ENCODE results near the gene ZNF358. TPM values are rescaled to one million over a fixed set of nuclear protein-coding genes. Genes with fewer than 3 reads are reported as not detected.

Gene ZNF358
- total RNA-seq, 5 donors from 2014 or later (not counting 1 experiment from before 2014, with no cell fraction given), result 4.3 to 10.3 (median 8.5) TPM

- no peaks in the 10 kb centered on the region for H3K27me3 ChIP-seq (replicated peaks in 1 of 2; ENCODE audit: control insufficient read depth in 2 of 2, extremely low read depth in 1 of 2, insufficient read depth in 2 of 2, low read length in 1 of 2)
- DNase-seq (no peak), ATAC-seq (replicated peaks in 1 of 4) (no peak)
- peaks cover 0 to 5% of the 10 kb centered on the region in 2 experiments for H3K4me1 ChIP-seq (ENCODE audit: control insufficient read depth in 1 of 2, extremely low read depth in 1 of 2, insufficient read depth in 2 of 2, low read length in 2 of 2)
- peaks cover 13 to 44% of the 10 kb centered on the region in 2 donors for H3K36me3 ChIP-seq (ENCODE audit: control insufficient read depth in 2 of 2, extremely low read depth in 1 of 2, insufficient read depth in 1 of 2, low read length in 1 of 2)
- no peak overlapping the region for H3K4me3 ChIP-seq (ENCODE audit: control insufficient read depth in 1 of 2, extremely low read depth in 1 of 2, low read length in 1 of 2)
- no peaks in the 10 kb centered on the region for H3K9me3 Mint-ChIP-seq
- ChIA-PET POLR2A (no interaction called here), CTCF (interaction anchor here in 1 of 2 donors (0.6 kb wide), 1 partner anchor 399 kb away, joined by 5 read pairs; no protein-coding TSS in a partner anchor)
- H3K27ac Mint-ChIP-seq, result no peak overlapping the region
- H3K27ac ChIP-seq (ENCODE audit: low read length), result no peak overlapping the region
- no peaks in the 10 kb centered on the region for H3K9me3 ChIP-seq
- H3K4me3 Mint-ChIP-seq, result no peak overlapping the region
- WGBS (ENCODE audit: insufficient coverage), result 57% methylated on average over 1 of the region's 2 CpGs
- H3K36me3 Mint-ChIP-seq, result peaks cover 33% of the 10 kb centered on the region
- H3K27me3 Mint-ChIP-seq, result no peaks in the 10 kb centered on the region
- H3K4me1 Mint-ChIP-seq, result peaks cover 0 to 5% (median 3%) of the 10 kb centered on the region in 3 donors
These were observed 36.9 kb downstream of the ZNF358 start for GRCh38 chr19:7552781-7553180.

- no peak overlapping the region for H3K27ac ChIP-seq (ENCODE audit: low read length)
- no peaks in the 10 kb centered on the region for H3K27me3 Mint-ChIP-seq
- H3K27me3 ChIP-seq (replicated peaks in 1 of 2; ENCODE audit: control insufficient read depth in 2 of 2, extremely low read depth in 1 of 2, insufficient read depth in 2 of 2, low read length in 1 of 2), result no peaks in the 10 kb centered on the region
- peaks cover 13 to 55% of the 10 kb centered on the region in 2 donors for H3K36me3 ChIP-seq (ENCODE audit: control insufficient read depth in 2 of 2, extremely low read depth in 1 of 2, insufficient read depth in 1 of 2, low read length in 1 of 2)
- ATAC-seq (replicated peaks in 1 of 4) (no peak), DNase-seq (no peak)
- WGBS (ENCODE audit: insufficient coverage), result 98% methylated on average over 28 of the region's 28 CpGs
- POLR2A ChIA-PET, result no interaction called here
- H3K27ac Mint-ChIP-seq, result no peak overlapping the region
- peaks cover 0 to 5% of the 10 kb centered on the region in 2 experiments for H3K4me1 ChIP-seq (ENCODE audit: control insufficient read depth in 1 of 2, extremely low read depth in 1 of 2, insufficient read depth in 2 of 2, low read length in 2 of 2)
- CTCF ChIA-PET, result interaction anchor here in 1 of 2 donors (1.7 kb wide), 1 partner anchor 14 kb away, joined by 5 read pairs; no protein-coding TSS in a partner anchor
- peaks cover 0 to 5% (median 3%) of the 10 kb centered on the region in 3 donors for H3K4me1 Mint-ChIP-seq
- no peak overlapping the region for H3K4me3 ChIP-seq (ENCODE audit: control insufficient read depth in 1 of 2, extremely low read depth in 1 of 2, low read length in 1 of 2)
- no peaks in the 10 kb centered on the region for H3K9me3 Mint-ChIP-seq
- H3K36me3 Mint-ChIP-seq, result peaks cover 47% of the 10 kb centered on the region
- H3K4me3 Mint-ChIP-seq, result no peak overlapping the region
- H3K9me3 ChIP-seq, result no peaks in the 10 kb centered on the region
These were observed 38.7 kb downstream of the ZNF358 start for GRCh38 chr19:7554565-7554964.

GRCh38 chr19:7554990-7555864 is 39.3 kb downstream of the ZNF358 start:
- ChIA-PET POLR2A (no interaction called here), CTCF (interaction anchor here in 1 of 2 donors (1.7 kb wide), 1 partner anchor 13 kb away, joined by 5 read pairs; no protein-coding TSS in a partner anchor)
- H3K27ac ChIP-seq (ENCODE audit: low read length), result no peak overlapping the region
- H3K36me3 ChIP-seq (ENCODE audit: control insufficient read depth in 2 of 2, extremely low read depth in 1 of 2, insufficient read depth in 1 of 2, low read length in 1 of 2), result peaks cover 13 to 52% of the 10 kb centered on the region in 2 donors
- no peak overlapping the region for H3K4me3 ChIP-seq (ENCODE audit: control insufficient read depth in 1 of 2, extremely low read depth in 1 of 2, low read length in 1 of 2)
- peaks cover 0 to 5% of the 10 kb centered on the region in 2 experiments for H3K4me1 ChIP-seq (ENCODE audit: control insufficient read depth in 1 of 2, extremely low read depth in 1 of 2, insufficient read depth in 2 of 2, low read length in 2 of 2)
- DNase-seq, result peak in 3 of 35 experiments; percentile 3 to 24 (median 22)
- Mint-ChIP-seq H3K9me3 (no peaks in the 10 kb centered on the region), H3K36me3 (peaks cover 45% of the 10 kb centered on the region), H3K4me3 (no peak overlapping the region), H3K27me3 (no peaks in the 10 kb centered on the region), H3K27ac (no peak overlapping the region), H3K4me1 (peaks cover 0 to 5% (median 3%) of the 10 kb centered on the region in 3 donors)
- 98% methylated on average over 46 of the region's 62 CpGs for WGBS (ENCODE audit: insufficient coverage)
- H3K9me3 ChIP-seq, result no peaks in the 10 kb centered on the region
- H3K27me3 ChIP-seq (replicated peaks in 1 of 2; ENCODE audit: control insufficient read depth in 2 of 2, extremely low read depth in 1 of 2, insufficient read depth in 2 of 2, low read length in 1 of 2), result no peaks in the 10 kb centered on the region
- no peak for ATAC-seq (replicated peaks in 1 of 4)

- ATAC-seq (replicated peaks in 1 of 4) (no peak), DNase-seq (no peak)
- Histone ChIP-seq H3K4me1 (ENCODE audit: control insufficient read depth in 1 of 2, extremely low read depth in 1 of 2, insufficient read depth in 2 of 2, low read length in 2 of 2) (no peaks in the 10 kb centered on the region), H3K27me3 (replicated peaks in 1 of 2; ENCODE audit: control insufficient read depth in 2 of 2, extremely low read depth in 1 of 2, insufficient read depth in 2 of 2, low read length in 1 of 2) (no peaks in the 10 kb centered on the region), H3K4me3 (ENCODE audit: control insufficient read depth in 1 of 2, extremely low read depth in 1 of 2, low read length in 1 of 2) (no peak overlapping the region), H3K36me3 (ENCODE audit: control insufficient read depth in 2 of 2, extremely low read depth in 1 of 2, insufficient read depth in 1 of 2, low read length in 1 of 2) (peaks cover 12 to 44% of the 10 kb centered on the region in 2 donors), H3K9me3 (no peaks in the 10 kb centered on the region), H3K27ac (ENCODE audit: low read length) (no peak overlapping the region)
- no peaks in the 10 kb centered on the region for H3K9me3 Mint-ChIP-seq
- H3K4me1 Mint-ChIP-seq, result no peaks in the 10 kb centered on the region
- WGBS (ENCODE audit: insufficient coverage), result 99% methylated on average over 38 of the region's 54 CpGs
- H3K36me3 Mint-ChIP-seq, result peaks cover 40% of the 10 kb centered on the region
- H3K27me3 Mint-ChIP-seq, result no peaks in the 10 kb centered on the region
- POLR2A ChIA-PET, result interaction anchor here in 1 of 2 donors (0.7 kb wide), 1 partner anchor 34 kb away, joined by 3 read pairs; the partner anchor contains the start of gene MCOLN1
- no peak overlapping the region for H3K27ac Mint-ChIP-seq
- CTCF ChIA-PET, result interaction anchor here in 1 of 2 donors (0.6 kb wide), 1 partner anchor 9 kb away, joined by 3 read pairs; no protein-coding TSS in a partner anchor
- no peak overlapping the region for H3K4me3 Mint-ChIP-seq
These were observed 40.9 kb downstream of the ZNF358 start for GRCh38 chr19:7556696-7557315.

GRCh38 chr19:7558667-7559066 is 42.8 kb downstream of the ZNF358 start:
- no peaks in the 10 kb centered on the region for H3K4me1 ChIP-seq (ENCODE audit: control insufficient read depth in 1 of 2, extremely low read depth in 1 of 2, insufficient read depth in 2 of 2, low read length in 2 of 2)
- no peak overlapping the region for H3K4me3 Mint-ChIP-seq
- ATAC-seq (replicated peaks in 1 of 4), result no peak
- DNase-seq, result no peak
- no peak overlapping the region for H3K27ac ChIP-seq (ENCODE audit: low read length)
- ChIA-PET POLR2A (no interaction called here), CTCF (interaction anchor here in 1 of 2 donors (0.6 to 2.4 kb wide), 2 partner anchors 10 to 407 kb away, joined by 4 to 9 read pairs; no protein-coding TSS in a partner anchor)
- H3K36me3 ChIP-seq (ENCODE audit: control insufficient read depth in 2 of 2, extremely low read depth in 1 of 2, insufficient read depth in 1 of 2, low read length in 1 of 2), result peaks cover 12 to 40% of the 10 kb centered on the region in 2 donors
- H3K27me3 ChIP-seq (replicated peaks in 1 of 2; ENCODE audit: control insufficient read depth in 2 of 2, extremely low read depth in 1 of 2, insufficient read depth in 2 of 2, low read length in 1 of 2), result no peaks in the 10 kb centered on the region
- no peaks in the 10 kb centered on the region for H3K27me3 Mint-ChIP-seq
- WGBS (ENCODE audit: insufficient coverage), result 91% methylated on average over 16 of the region's 18 CpGs
- H3K9me3 Mint-ChIP-seq, result no peaks in the 10 kb centered on the region
- H3K4me3 ChIP-seq (ENCODE audit: control insufficient read depth in 1 of 2, extremely low read depth in 1 of 2, low read length in 1 of 2), result no peak overlapping the region
- H3K4me1 Mint-ChIP-seq, result no peaks in the 10 kb centered on the region
- H3K36me3 Mint-ChIP-seq, result peaks cover 32% of the 10 kb centered on the region
- no peak overlapping the region for H3K27ac Mint-ChIP-seq
- no peaks in the 10 kb centered on the region for H3K9me3 ChIP-seq

GRCh38 chr19:7559102-7559501 is 43.2 kb downstream of the ZNF358 start:
- no peak overlapping the region for H3K27ac Mint-ChIP-seq
- no peaks in the 10 kb centered on the region for H3K27me3 Mint-ChIP-seq
- H3K4me1 Mint-ChIP-seq, result no peaks in the 10 kb centered on the region

More at GRCh38 chr19:7559102-7559501, 43.2 kb downstream of the ZNF358 start:
- H3K9me3 Mint-ChIP-seq, result no peaks in the 10 kb centered on the region
- Histone ChIP-seq H3K4me3 (ENCODE audit: control insufficient read depth in 1 of 2, extremely low read depth in 1 of 2, low read length in 1 of 2) (no peak overlapping the region), H3K4me1 (ENCODE audit: control insufficient read depth in 1 of 2, extremely low read depth in 1 of 2, insufficient read depth in 2 of 2, low read length in 2 of 2) (no peaks in the 10 kb centered on the region), H3K27ac (ENCODE audit: low read length) (no peak overlapping the region), H3K36me3 (ENCODE audit: control insufficient read depth in 2 of 2, extremely low read depth in 1 of 2, insufficient read depth in 1 of 2, low read length in 1 of 2) (peaks cover 12 to 40% of the 10 kb centered on the region in 2 donors), H3K27me3 (replicated peaks in 1 of 2; ENCODE audit: control insufficient read depth in 2 of 2, extremely low read depth in 1 of 2, insufficient read depth in 2 of 2, low read length in 1 of 2) (no peaks in the 10 kb centered on the region), H3K9me3 (no peaks in the 10 kb centered on the region)
- H3K4me3 Mint-ChIP-seq, result no peak overlapping the region
- DNase-seq (no peak), ATAC-seq (replicated peaks in 1 of 4) (no peak)
- WGBS (ENCODE audit: insufficient coverage), result 67% methylated on average over 4 of the region's 4 CpGs
- peaks cover 32% of the 10 kb centered on the region for H3K36me3 Mint-ChIP-seq
- ChIA-PET CTCF (interaction anchor here in 1 of 2 donors (2.4 kb wide), 1 partner anchor 9 kb away, joined by 9 read pairs; no protein-coding TSS in a partner anchor), POLR2A (no interaction called here)

All from T-cell (primary cell).